WTC11 (cell line): ENCODE results near the gene ADAMTS12. TPM values are rescaled to one million over a fixed set of nuclear protein-coding genes. Genes with fewer than 3 reads are reported as not detected.

Source experiments
- ATAC-seq: fragments of 200-7000 bp; cut with Tn5 transposase; 2 replicates; pipeline ENCODE4 v1.10.0; 2021; ENCODE audit warnings: mild to moderate bottlenecking, moderate library complexity
- CTCF ChIA-PET: fragments of 300-600 bp; sonication (Branson Sonifier 250); formaldehyde crosslinking; loops from one replicate; lab custom pipeline; 2021; ENCODE audit warnings: antibody characterized with exemption; lab: Charles Lee
- POLR2A ChIA-PET: fragments of 350-600 bp; sonication (Branson Sonifier 250); formaldehyde crosslinking; loops from one replicate; lab custom pipeline; 2021; ENCODE audit warnings: antibody characterized with exemption; lab: Charles Lee
- DNase-seq: peaks from one replicate; pipeline ENCODE4 v3.0.0; 2021; ENCODE audit warnings: low spot score
- H3K27ac Mint-ChIP-seq: 2 replicates; pipeline ENCODE4 v1.8.0; 2021; ENCODE audit warnings: mixed read lengths
- H3K27me3 Mint-ChIP-seq: 2 replicates; pipeline ENCODE4 v1.8.0; 2021; ENCODE audit warnings: low read depth, mild to moderate bottlenecking, moderate library complexity, mixed read lengths
- H3K36me3 Mint-ChIP-seq: 2 replicates; pipeline ENCODE4 v1.8.0; 2021; ENCODE audit warnings: mixed read lengths
- H3K4me1 Mint-ChIP-seq: 2 replicates; pipeline ENCODE4 v1.8.0; 2022; ENCODE audit warnings: mixed read lengths
- H3K4me3 Mint-ChIP-seq: 2 replicates; pipeline ENCODE4 v1.8.0; 2021; ENCODE audit warnings: mild to moderate bottlenecking, moderate library complexity, mixed read lengths
- H3K9me3 Mint-ChIP-seq: 2 replicates; pipeline ENCODE4 v1.8.0; 2021; ENCODE audit warnings: mixed read lengths
- ARID4B ChIP-seq: sonication (generic); formaldehyde crosslinking; IDR thresholded peaks from 2 replicates; pipeline ENCODE4 v1.8.0; 2023; ENCODE audit warnings: missing genetic modification reagents, mild to moderate bottlenecking, borderline replicate concordance
- ATF2 ChIP-seq: sonication (generic); formaldehyde crosslinking; IDR thresholded peaks from 2 replicates; pipeline ENCODE4 v1.8.1; 2022; ENCODE audit warnings: low read depth, missing genetic modification reagents, borderline replicate concordance
- ATF6 ChIP-seq: sonication (generic); formaldehyde crosslinking; IDR thresholded peaks from 2 replicates; pipeline ENCODE4 v1.8.1; 2023; ENCODE audit warnings: mild to moderate bottlenecking, missing genetic modification reagents
- CBFB ChIP-seq: sonication (generic); formaldehyde crosslinking; IDR thresholded peaks from 2 replicates; pipeline ENCODE4 v1.8.1; 2022; ENCODE audit warnings: mild to moderate bottlenecking, low read depth, missing genetic modification reagents
- E2F1 ChIP-seq: sonication (generic); formaldehyde crosslinking; IDR thresholded peaks from 2 replicates; pipeline ENCODE4 v1.8.0; 2022; ENCODE audit warnings: mild to moderate bottlenecking, missing genetic modification reagents
- EMX1 ChIP-seq: fragments of 250-450 bp; sonication (Bioruptor Pico); IDR thresholded peaks from 2 replicates; pipeline ENCODE4 v1.8.0; 2021; ENCODE audit warnings: mild to moderate bottlenecking
- FOXP1 ChIP-seq: sonication (generic); formaldehyde crosslinking; IDR thresholded peaks from 2 replicates; pipeline ENCODE4 v1.8.0; 2022; ENCODE audit warnings: missing genetic modification reagents, mild to moderate bottlenecking, moderate library complexity, borderline replicate concordance
- JAZF1 ChIP-seq: fragments of 250-450 bp; sonication (Bioruptor Pico); IDR thresholded peaks from 2 replicates; pipeline ENCODE4 v1.9.0; 2021; ENCODE audit warnings: moderate library complexity, mild to moderate bottlenecking, inconsistent platforms
- JUN ChIP-seq: sonication (generic); formaldehyde crosslinking; IDR thresholded peaks from 2 replicates; pipeline ENCODE4 v1.8.0; 2023; ENCODE audit warnings: mild to moderate bottlenecking, missing genetic modification reagents
- MAX ChIP-seq: sonication (generic); formaldehyde crosslinking; IDR thresholded peaks from 2 replicates; pipeline ENCODE4 v1.8.0; 2022; ENCODE audit warnings: mild to moderate bottlenecking, missing genetic modification reagents
- MXD4 ChIP-seq: fragments of 250-450 bp; sonication (Bioruptor Pico); IDR thresholded peaks from 2 replicates; pipeline ENCODE4 v1.8.0; 2021; ENCODE audit warnings: mild to moderate bottlenecking, moderate library complexity, borderline replicate concordance
- MYBL2 ChIP-seq: sonication (generic); formaldehyde crosslinking; IDR thresholded peaks from 2 replicates; pipeline ENCODE4 v1.8.1; 2023; ENCODE audit warnings: mild to moderate bottlenecking, moderate library complexity, missing genetic modification reagents
- NFYB ChIP-seq: sonication (generic); formaldehyde crosslinking; conservative IDR thresholded peaks from 2 replicates; pipeline ENCODE4 v1.8.0; 2022; ENCODE audit warnings: low read depth, missing genetic modification reagents
- NR1H2 ChIP-seq: sonication (generic); formaldehyde crosslinking; IDR thresholded peaks from 2 replicates; pipeline ENCODE4 v1.9.0; 2021; ENCODE audit warnings: mild to moderate bottlenecking, moderate library complexity, missing genetic modification reagents
- NR2C2 ChIP-seq: sonication (generic); formaldehyde crosslinking; IDR thresholded peaks from 2 replicates; pipeline ENCODE4 v1.8.0; 2022; ENCODE audit warnings: mild to moderate bottlenecking, missing genetic modification reagents
- RORB ChIP-seq: fragments of 250-450 bp; sonication (Bioruptor Pico); IDR thresholded peaks from 2 replicates; pipeline ENCODE4 v1.9.0; 2021; ENCODE audit warnings: mild to moderate bottlenecking
- SOX15 ChIP-seq: fragments of 250-450 bp; sonication (Bioruptor Pico); IDR thresholded peaks from 2 replicates; pipeline ENCODE4 v1.9.0; 2021; ENCODE audit warnings: mild to moderate bottlenecking
- SP1 ChIP-seq: sonication (generic); formaldehyde crosslinking; conservative IDR thresholded peaks from 2 replicates; pipeline ENCODE4 v1.8.1; 2022; ENCODE audit warnings: missing genetic modification reagents
- ZBTB43 ChIP-seq: sonication (generic); formaldehyde crosslinking; IDR thresholded peaks from 2 replicates; pipeline ENCODE4 v1.8.1; 2023; ENCODE audit warnings: mild to moderate bottlenecking, missing genetic modification reagents
- ZMAT4 ChIP-seq: fragments of 250-450 bp; sonication (Bioruptor Pico); IDR thresholded peaks from 2 replicates; pipeline ENCODE4 v1.9.0; 2021; ENCODE audit warnings: mild to moderate bottlenecking
- ZNF317 ChIP-seq: sonication (generic); formaldehyde crosslinking; IDR thresholded peaks from 2 replicates; pipeline ENCODE4 v1.8.1; 2023; ENCODE audit warnings: low read depth, mild to moderate bottlenecking, moderate library complexity, missing genetic modification reagents, borderline replicate concordance
- ZNF396 ChIP-seq: fragments of 250-450 bp; sonication (Bioruptor Pico); IDR thresholded peaks from 2 replicates; pipeline ENCODE4 v1.8.0; 2021; ENCODE audit warnings: mild to moderate bottlenecking, moderate library complexity, borderline replicate concordance
- ZNF423 ChIP-seq: fragments of 250-450 bp; sonication (Bioruptor Pico); IDR thresholded peaks from 2 replicates; pipeline ENCODE4 v2.1.2; 2022; ENCODE audit warnings: mild to moderate bottlenecking, moderate library complexity
- ZNF512 ChIP-seq: sonication (generic); formaldehyde crosslinking; IDR thresholded peaks from 2 replicates; pipeline ENCODE4 v1.8.1; 2022; ENCODE audit warnings: missing genetic modification reagents, borderline replicate concordance
- total RNA-seq: library from RNA; stranded (reverse); gene quantifications from 3 replicates; pipeline ENCODE4 v1.2.3, GENCODE V29; 2021

Gene ADAMTS12
- total RNA-seq, 1 experiment from 2014 or later, result 13.5 TPM

GRCh38 chr5:33801292-33801691 is 90.5 kb downstream of the ADAMTS12 start (continued):
- no peak for TF ChIP-seq SOX15 (CRISPR knock-in tag)
- no peak for TF ChIP-seq ARID4B (CRISPR knock-in tag)
- no peak for TF ChIP-seq RORB (CRISPR knock-in tag)
- TF ChIP-seq ATF6 (CRISPR knock-in tag), result no peak
- TF ChIP-seq MAX (CRISPR knock-in tag), result no peak
- no peak for TF ChIP-seq JAZF1 (CRISPR knock-in tag)
- TF ChIP-seq ZNF396 (CRISPR knock-in tag), result no peak
- TF ChIP-seq NR1H2 (CRISPR knock-in tag), result no peak
- TF ChIP-seq MXD4 (CRISPR knock-in tag), result no peak
- no peak for TF ChIP-seq NR2C2 (CRISPR knock-in tag)
- TF ChIP-seq FOXP1 (CRISPR knock-in tag), result no peak
- no peak for TF ChIP-seq ZMAT4
- TF ChIP-seq ATF2 (CRISPR knock-in tag), result no peak
- TF ChIP-seq JUN (CRISPR knock-in tag), result no peak
- no peak for TF ChIP-seq NFYB
- TF ChIP-seq, all 79 proteins: peak for 0

GRCh38 chr5:33800241-33800950 is 91.4 kb downstream of the ADAMTS12 start:
- ChIA-PET POLR2A (no interaction called here), CTCF (interaction anchor here (1.1 to 1.3 kb wide), 2 partner anchors 135 to 136 kb away, joined by 3 to 4 read pairs; partner anchors contain the start of gene RXFP3)
- no peak for DNase-seq
- Mint-ChIP-seq H3K36me3 (no peaks in the 10 kb centered on the region), H3K4me1 (peaks cover 10% of the 10 kb centered on the region; the same call in 1 of the 2 replicates), H3K4me3 (no peak overlapping the region), H3K27me3 (no peaks in the 10 kb centered on the region; the same call in 1 of the 2 replicates), H3K9me3 (no peaks in the 10 kb centered on the region), H3K27ac (no peak overlapping the region)
- no peak for ATAC-seq
- TF ChIP-seq SP1 (CRISPR knock-in tag), result no peak
- no peak for TF ChIP-seq ZBTB43 (CRISPR knock-in tag)
- TF ChIP-seq EMX1 (CRISPR knock-in tag), result no peak
- no peak for TF ChIP-seq ZNF317
- no peak for TF ChIP-seq MYBL2 (CRISPR knock-in tag)
- no peak for TF ChIP-seq ZNF396 (CRISPR knock-in tag)
- no peak for TF ChIP-seq CBFB
- TF ChIP-seq ZNF423 (CRISPR knock-in tag), result no peak
- TF ChIP-seq E2F1, result no peak
- TF ChIP-seq ZNF512 (CRISPR knock-in tag), result no peak
